Pancreas (tissue), 10 donors: Measurements from ENCODE around the gene AGTRAP. TPM values are rescaled to one million over a fixed set of nuclear protein-coding genes. Genes with fewer than 3 reads are reported as not detected.
A peak's percentile ranks its signal among the peaks of the same experiment; 100 is the strongest.

ENCODE experiments used
- ATAC-seq, 4 donors: fragments of 200-7000 bp; cut with Tn5 transposase; one replicate each; pipeline versions ENCODE4 v1.8.0 to v1.9.1; 2020; ENCODE audit warnings: mild to moderate bottlenecking in 4 of 4, moderate library complexity in 4 of 4
- DNase-seq, 6 donors: peaks; one replicate each; pipeline ENCODE4 v3.0.0-alpha.2; 2020
- FAIRE-seq: peaks from 2 replicates; lab custom pipeline; 2012; peaks lifted over from hg19 to GRCh38; lab: Jason Lieb, UNC
- H3K27ac ChIP-seq, 4 donors: fragments of 200-600 bp; sonication (generic); 1 replicate in 3 of 4; 2 replicates in 1 of 4; pipeline versions ENCODE4 v1.5.0 to v1.8.0; 2020
- H3K27me3 ChIP-seq, 4 donors: fragments of 200-600 bp; one replicate each; pipeline ENCODE4 v1.8.0; 2021
- H3K36me3 ChIP-seq, 3 donors: fragments of 200-600 bp; sonication (generic) in 1 of 3; one replicate each; pipeline versions ENCODE4 v1.5.0 to v1.8.0; 2020 to 2021
- H3K4me1 ChIP-seq, 3 donors: fragments of 200-600 bp; one replicate each; pipeline ENCODE4 v1.8.0; 2021
- H3K4me3 ChIP-seq, 4 donors: fragments of 200-600 bp; sonication (generic) in 2 of 4; one replicate each; pipeline versions ENCODE4 v1.5.0 to v1.8.0; 2020 to 2021
- H3K9me3 ChIP-seq, 4 donors: fragments of 200-600 bp; one replicate each; pipeline ENCODE4 v1.8.0; 2021
- CTCF ChIP-seq, 4 donors: fragments of 200-600 bp; sonication (generic) in 3 of 4; IDR thresholded peaks; one replicate each; pipeline versions ENCODE4 v1.5.0 to v1.8.0; 2021; ENCODE audit warnings: antibody characterized with exemption in 4 of 4
- WGBS, 2 donors: extraction: QIAGEN DNeasy Blood & Tissue Kit; methylation state at CpG; one replicate each; pipeline ENCODE4 v1.1.7; 2013; 5-methylcytosine and 5-hydroxymethylcytosine counted together
- intact Hi-C, 3 donors: fragments of 100-400 bp; cut with DNase I; formaldehyde crosslinking; loops; one replicate each; pipeline versions ENCODE4 v1.11.1 to v1.14.2; 2022
- polyA plus RNA-seq, 2 donors: library from polyadenylated mRNA; stranded (reverse); fragments of 200-250 nt; gene quantifications; one replicate each; pipeline ENCODE4 v1.2.3, GENCODE V29; 2013
- total RNA-seq, 6 donors: library from RNA; stranded (reverse); fragmentation: NEBNext Ultra II Directional in 4 of 6; extraction: Animal tissue kit (Norgen Biotek cat#: 25700) in 4 of 6; gene quantifications; one replicate each; pipeline versions ENCODE4 v1.2.1 to v1.2.4, GENCODE V29; 2021 to 2023
- donor health status: healthy with polysubstance abuse.
- donor health status: DM: no; HTN: no; CAD: no; lungs with moderate emphysema.
- donor health status: DM: no; HTN: no; CAD: no.
- donor health status: control.
- donor health status: control.
- donor health status: Bipolar disorder and iron deficiency.
- donor health status: DM: yes; HTN: yes; CAD: no.
- donor health status: DM: no; HTN: no; CAD: no.
- donor health status: DM: no; HTN: no; CAD: no.
- donor health status: DM: yes; HTN: yes; CAD: no.

AGTRAP gene
- total and polyA plus RNA-seq, 8 donors: 16.8 to 38.5 (median 24.0) TPM

- WGBS, 2 donors: 4 to 5% methylated on average over 28 to 30 of the region's 30 CpGs
- FAIRE-seq (no peak), ATAC-seq (peak; percentile 64 to 78 (median 74)), DNase-seq (peak in 5 of 6 donors; percentile 50 to 88 (median 68))
- intact Hi-C loops: no loop called here
- peak; percentile 70 to 84 (median 78) for TF ChIP-seq CTCF (IDR thresholded peaks at IDR 0.05)
- Histone ChIP-seq H3K27me3 (no peaks in the 10 kb centered on the region), H3K36me3 (no peaks in the 10 kb centered on the region), H3K9me3 (no peaks in the 10 kb centered on the region), H3K4me3 (peak overlapping the region in 1 of 4 donors; percentile 25), H3K27ac (peak overlapping the region in 1 of 4 donors; percentile 8), H3K4me1 (peaks cover 2 to 33% (median 10%) of the 10 kb centered on the region in 3 donors)
These were observed 49.2 kb downstream of the AGTRAP start for GRCh38 chr1:11784993-11785769.

- H3K4me1 ChIP-seq: peaks cover 7 to 40% (median 10%) of the 10 kb centered on the region in 3 donors
- no peaks in the 10 kb centered on the region for H3K36me3 ChIP-seq
- H3K4me3 ChIP-seq: no peak overlapping the region
- FAIRE-seq (no peak), ATAC-seq (no peak), DNase-seq (no peak)
- H3K27me3 ChIP-seq: no peaks in the 10 kb centered on the region
- no peak for TF ChIP-seq CTCF (IDR thresholded peaks at IDR 0.05)
- intact Hi-C loops: no loop called here
- no peaks in the 10 kb centered on the region for H3K9me3 ChIP-seq
- WGBS, 2 donors: 48 to 49% methylated on average over 5 of the region's 5 CpGs
- H3K27ac ChIP-seq: no peak overlapping the region
These were observed 50.2 kb downstream of the AGTRAP start for GRCh38 chr1:11786168-11786567.

- no peak for TF ChIP-seq CTCF (IDR thresholded peaks at IDR 0.05)
- peak overlapping the region in 2 of 4 donors; percentile 46 to 55 for H3K27ac ChIP-seq
- H3K36me3 ChIP-seq: no peaks in the 10 kb centered on the region
- ATAC-seq: peak in 3 of 4 donors; percentile 36 to 53 (median 42)
- no peak for FAIRE-seq
- DNase-seq: peak in 3 of 6 donors; percentile 54 to 64 (median 55)
- no peaks in the 10 kb centered on the region for H3K9me3 ChIP-seq
- H3K4me1 ChIP-seq: peaks cover 7 to 47% (median 10%) of the 10 kb centered on the region in 3 donors
- H3K27me3 ChIP-seq: no peaks in the 10 kb centered on the region
- peak overlapping the region in 1 of 4 donors; percentile 4 for H3K4me3 ChIP-seq
- WGBS, 2 donors: 16 to 21% methylated on average over 16 of the region's 16 CpGs
- intact Hi-C loops: no loop called here
These were observed 51.4 kb downstream of the AGTRAP start for GRCh38 chr1:11787251-11787803.

- ATAC-seq: no peak
- H3K27ac ChIP-seq: peak overlapping the region in 2 of 4 donors; percentile 46 to 55
- H3K9me3 ChIP-seq: no peaks in the 10 kb centered on the region
- H3K4me3 ChIP-seq: no peak overlapping the region
- WGBS, 2 donors: 78 to 81% methylated on average over 14 of the region's 14 CpGs
- FAIRE-seq: no peak
- H3K36me3 ChIP-seq: no peaks in the 10 kb centered on the region
- DNase-seq: no peak
- no peaks in the 10 kb centered on the region for H3K27me3 ChIP-seq
- no peak for TF ChIP-seq CTCF (IDR thresholded peaks at IDR 0.05)
- intact Hi-C loops: no loop called here
- peaks cover 7 to 47% (median 10%) of the 10 kb centered on the region in 3 donors for H3K4me1 ChIP-seq
These were observed 52.0 kb downstream of the AGTRAP start for GRCh38 chr1:11787804-11788436.
